Measurements from ENCODE around the gene RCOR1.

DNA sequence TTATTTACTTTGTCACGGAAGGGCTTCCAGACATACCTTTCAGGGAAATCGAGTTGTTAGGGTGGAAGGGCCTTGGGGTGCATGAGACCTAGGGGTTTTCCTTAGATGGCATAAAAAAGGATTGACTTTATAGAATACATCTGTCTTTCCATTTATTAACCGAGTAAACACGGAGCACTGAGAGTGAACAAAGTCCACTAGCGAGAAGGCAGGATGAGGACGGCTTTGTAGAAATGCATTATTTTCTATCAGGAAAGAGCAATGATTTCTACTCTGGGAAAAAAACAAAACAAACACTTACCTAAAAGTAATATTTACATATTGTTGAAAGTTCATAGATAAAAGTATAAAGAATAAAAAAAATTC is 91.8 kb downstream of the RCOR1 start:
- no peak for TF ChIP-seq POLR2AphosphoS5 (IDR thresholded peaks at IDR 0.05)
- no peak for TF ChIP-seq POLR2A (IDR thresholded peaks at IDR 0.05)
- TF ChIP-seq, protein P1, sequence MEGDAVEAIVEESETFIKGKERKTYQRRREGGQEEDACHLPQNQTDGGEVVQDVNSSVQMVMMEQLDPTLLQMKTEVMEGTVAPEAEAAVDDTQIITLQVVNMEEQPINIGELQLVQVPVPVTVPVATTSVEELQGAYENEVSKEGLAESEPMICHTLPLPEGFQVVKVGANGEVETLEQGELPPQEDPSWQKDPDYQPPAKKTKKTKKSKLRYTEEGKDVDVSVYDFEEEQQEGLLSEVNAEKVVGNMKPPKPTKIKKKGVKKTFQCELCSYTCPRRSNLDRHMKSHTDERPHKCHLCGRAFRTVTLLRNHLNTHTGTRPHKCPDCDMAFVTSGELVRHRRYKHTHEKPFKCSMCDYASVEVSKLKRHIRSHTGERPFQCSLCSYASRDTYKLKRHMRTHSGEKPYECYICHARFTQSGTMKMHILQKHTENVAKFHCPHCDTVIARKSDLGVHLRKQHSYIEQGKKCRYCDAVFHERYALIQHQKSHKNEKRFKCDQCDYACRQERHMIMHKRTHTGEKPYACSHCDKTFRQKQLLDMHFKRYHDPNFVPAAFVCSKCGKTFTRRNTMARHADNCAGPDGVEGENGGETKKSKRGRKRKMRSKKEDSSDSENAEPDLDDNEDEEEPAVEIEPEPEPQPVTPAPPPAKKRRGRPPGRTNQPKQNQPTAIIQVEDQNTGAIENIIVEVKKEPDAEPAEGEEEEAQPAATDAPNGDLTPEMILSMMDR (IDR thresholded peaks at IDR 0.05) = no peak
